Measurements from ENCODE around the gene BHLHA15. TPM values are rescaled to one million over a fixed set of nuclear protein-coding genes. Genes with fewer than 3 reads are reported as not detected.

The BHLHA15 gene
- total RNA-seq, 4 donors from 2014 or later: 3.7 to 18.5 (median 5.6) TPM

- intact Hi-C loops (cut with DNase I; ENCODE audit: low total_unique reads): no loop called here
- no peak for DNase-seq (ENCODE audit: low spot score in 2 of 2)
- TF ChIP-seq POLR2A (IDR thresholded peaks at IDR 0.05) (no peak), CTCF (IDR thresholded peaks at IDR 0.05) (no peak)
- WGBS, 2 donors: 90 to 100% methylated on average over 4 of the region's 4 CpGs
- no peak overlapping the region for H3K4me3 ChIP-seq (ENCODE audit: low read depth, poor library complexity, severe bottlenecking)
Observed at GRCh38 chr7:98242934-98243333, 31.7 kb downstream of the BHLHA15 start.

DNA sequence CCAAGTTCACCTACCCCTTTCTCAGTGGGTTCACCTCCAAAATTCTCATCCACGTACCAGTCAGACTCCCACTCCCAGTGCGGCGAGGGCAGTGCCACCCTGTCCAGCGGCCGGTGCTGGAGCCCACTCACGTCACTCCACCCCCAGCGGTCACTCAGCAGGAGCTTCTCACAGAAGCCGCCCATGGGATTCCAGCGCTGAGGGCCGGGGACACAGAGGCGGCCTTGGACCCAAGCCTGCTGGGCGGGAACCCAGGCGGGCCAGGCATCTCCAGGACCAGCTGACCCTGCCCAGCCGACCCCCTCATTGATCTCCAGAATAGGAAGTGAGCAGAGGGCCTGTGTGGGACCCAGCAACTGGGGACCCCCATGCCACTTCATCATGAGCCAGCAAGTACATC is 33.6 kb downstream of the BHLHA15 start:
- intact Hi-C loops (cut with DNase I; ENCODE audit: low total_unique reads): no loop called here
- DNase-seq (ENCODE audit: low spot score in 2 of 2): no peak
- no peak overlapping the region for H3K4me3 ChIP-seq (ENCODE audit: low read depth, poor library complexity, severe bottlenecking)
- 93 to 95% methylated on average over 10 to 14 of the region's 14 CpGs for WGBS, 2 donors
- TF ChIP-seq POLR2A (IDR thresholded peaks at IDR 0.05): no peak

DNA sequence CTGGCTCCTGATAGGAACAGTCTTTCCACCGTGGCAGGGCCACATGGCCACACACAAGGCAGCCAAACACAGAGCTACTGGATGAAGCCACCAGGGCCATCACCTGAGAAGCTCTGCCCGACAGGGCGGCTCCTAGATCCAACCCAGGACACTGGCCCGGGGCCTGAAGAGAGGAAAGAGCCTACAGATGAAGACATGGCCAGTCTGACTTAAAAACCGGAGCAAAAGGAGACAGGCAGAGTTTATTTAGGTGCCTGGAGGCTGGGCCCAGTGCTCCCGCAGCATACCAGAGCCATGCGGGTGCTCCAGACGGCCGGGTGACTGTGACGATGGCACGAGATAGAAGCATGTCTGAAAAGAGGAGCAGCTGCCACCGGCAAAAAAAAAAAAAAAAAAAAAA is 36.9 kb downstream of the BHLHA15 start:
- H3K4me3 ChIP-seq (ENCODE audit: low read depth, poor library complexity, severe bottlenecking): no peak overlapping the region
- intact Hi-C loops (cut with DNase I; ENCODE audit: low total_unique reads): no loop called here
- DNase-seq (ENCODE audit: low spot score in 2 of 2): no peak
- TF ChIP-seq CTCF (IDR thresholded peaks at IDR 0.05) (no peak), POLR2A (IDR thresholded peaks at IDR 0.05) (no peak)
- 94 to 95% methylated on average over 12 of the region's 12 CpGs for WGBS, 2 donors

GRCh38 chr7:98249106-98249505 is 37.9 kb downstream of the BHLHA15 start:
- DNase-seq (ENCODE audit: low spot score in 2 of 2): no peak

DNA sequence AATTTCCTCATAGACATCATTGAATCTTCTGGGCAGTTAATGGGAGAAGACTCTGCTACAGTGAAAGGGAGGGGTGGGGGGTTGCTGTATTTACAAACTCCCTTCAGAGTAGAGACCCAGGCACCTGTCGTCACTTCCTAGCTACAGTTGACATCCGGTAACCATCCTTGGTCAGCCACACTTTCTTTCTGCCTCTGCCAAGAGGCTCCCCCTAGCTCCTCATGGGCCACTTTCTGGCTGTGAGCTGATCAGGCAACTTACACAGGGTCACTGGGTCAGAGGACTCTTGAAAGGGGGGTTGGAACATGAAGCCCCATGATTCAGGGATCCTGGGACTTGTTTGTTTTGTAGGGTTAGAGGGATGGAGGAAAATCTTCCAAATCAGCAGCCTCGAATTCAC is 39.5 kb downstream of the BHLHA15 start:
- intact Hi-C loops (cut with DNase I; ENCODE audit: low total_unique reads): no loop called here
- no peak for TF ChIP-seq POLR2A (IDR thresholded peaks at IDR 0.05)
- no peak for TF ChIP-seq CTCF (IDR thresholded peaks at IDR 0.05)
- 63 to 81% methylated on average over 3 of the region's 3 CpGs for WGBS, 2 donors
- DNase-seq (ENCODE audit: low spot score in 2 of 2): no peak
- no peak overlapping the region for H3K4me3 ChIP-seq (ENCODE audit: low read depth, poor library complexity, severe bottlenecking)

More at GRCh38 chr7:98249106-98249505, 37.9 kb downstream of the BHLHA15 start:
- WGBS, 2 donors: 77 to 84% methylated on average over 6 of the region's 6 CpGs
- no peak overlapping the region for H3K4me3 ChIP-seq (ENCODE audit: low read depth, poor library complexity, severe bottlenecking)
- intact Hi-C loops (cut with DNase I; ENCODE audit: low total_unique reads): no loop called here
- TF ChIP-seq POLR2A (IDR thresholded peaks at IDR 0.05): no peak
- TF ChIP-seq CTCF (IDR thresholded peaks at IDR 0.05): no peak

- no peak overlapping the region for H3K4me3 ChIP-seq (ENCODE audit: low read depth, poor library complexity, severe bottlenecking)
- TF ChIP-seq POLR2A (IDR thresholded peaks at IDR 0.05) (no peak), CTCF (IDR thresholded peaks at IDR 0.05) (no peak)
- DNase-seq (ENCODE audit: low spot score in 2 of 2): no peak
- WGBS, 2 donors: 28 to 39% methylated on average over 9 of the region's 9 CpGs
- intact Hi-C loops (cut with DNase I; ENCODE audit: low total_unique reads): no loop called here
Observed at GRCh38 chr7:98251231-98251600, 40.0 kb downstream of the BHLHA15 start.
